NB4 (cell line): ENCODE results near the gene XDH.

Experiments used
- CTCF ChIP-seq: IDR thresholded peaks from one replicate; pipeline ENCODE4 v1.5.1; 2012; ENCODE audit warnings: low read depth, low read length
- TF ChIP-seq, protein P1 (sequence below): IDR thresholded peaks from 2 replicates; pipeline ENCODE4 v1.6.1; 2011; ENCODE audit warnings: low read depth, low read length

DNA sequence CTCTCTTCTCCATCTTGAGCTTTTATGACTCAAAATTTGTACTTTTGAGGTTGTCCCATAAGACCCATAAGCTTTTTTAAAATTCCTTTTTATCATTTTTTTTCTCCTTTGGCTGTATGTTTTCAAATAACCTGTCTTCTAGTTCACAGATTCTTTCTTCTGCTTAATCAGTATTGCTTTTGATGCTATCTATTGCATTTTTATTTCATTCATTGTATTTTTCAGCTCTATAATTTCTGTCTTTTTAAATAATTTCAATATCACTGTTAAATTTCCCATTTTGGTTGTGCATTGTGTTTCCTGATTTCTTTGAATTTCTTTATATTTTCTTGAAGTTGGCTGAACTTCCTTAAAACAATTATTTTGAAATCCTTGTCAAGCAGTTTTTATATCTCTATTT, 4.8 kb upstream of the XDH start:
- TF ChIP-seq CTCF, result no peak
- TF ChIP-seq, protein P1, sequence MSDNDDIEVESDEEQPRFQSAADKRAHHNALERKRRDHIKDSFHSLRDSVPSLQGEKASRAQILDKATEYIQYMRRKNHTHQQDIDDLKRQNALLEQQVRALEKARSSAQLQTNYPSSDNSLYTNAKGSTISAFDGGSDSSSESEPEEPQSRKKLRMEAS, result no peak
